Measurements from ENCODE around the gene CKS2. TPM values are rescaled to one million over a fixed set of nuclear protein-coding genes. Genes with fewer than 3 reads are reported as not detected.

The CKS2 gene
- total RNA-seq, 1 donor: 17.0 TPM

- H3K27me3 ChIP-seq (ENCODE audit: insufficient read depth, low read length): no peaks in the 10 kb centered on the region
- peaks cover 79% of the 10 kb centered on the region for H3K79me2 ChIP-seq (ENCODE audit: insufficient read depth, low read length)
- no peak overlapping the region for H3K4me3 ChIP-seq (ENCODE audit: insufficient read depth, low read length)
- no peak for TF ChIP-seq CTCF (IDR thresholded peaks at IDR 0.05; ENCODE audit: extremely low read depth, low read depth, low read length)
- H3K4me2 ChIP-seq (ENCODE audit: insufficient read depth, low read length): peak overlapping the region; percentile 92
- peak overlapping the region; percentile 18 for H3K27ac ChIP-seq (ENCODE audit: low read depth, low read length)
- no peak for DNase-seq (ENCODE audit: insufficient read length, low spot score, missing footprints)
- peaks cover 4% of the 10 kb centered on the region for H4K20me1 ChIP-seq (ENCODE audit: insufficient read depth, low read length)
- H3K9me3 ChIP-seq (ENCODE audit: low read depth, low read length): no peaks in the 10 kb centered on the region
- no peak overlapping the region for H2AFZ ChIP-seq (ENCODE audit: low read length)
- H3K4me1 ChIP-seq (ENCODE audit: insufficient read depth, low read length): peaks cover 46% of the 10 kb centered on the region
- H3K36me3 ChIP-seq (ENCODE audit: insufficient read depth, low read length): peaks cover 22% of the 10 kb centered on the region
Observed at GRCh38 chr9:89315482-89315881, 4.5 kb downstream of the CKS2 start.

GRCh38 chr9:89317282-89317681 is 6.3 kb downstream of the CKS2 start:
- no peak overlapping the region for H2AFZ ChIP-seq (ENCODE audit: low read length)
- H3K4me2 ChIP-seq (ENCODE audit: insufficient read depth, low read length): peak overlapping the region; percentile 85
- H3K79me2 ChIP-seq (ENCODE audit: insufficient read depth, low read length): peaks cover 80% of the 10 kb centered on the region
- peak overlapping the region; percentile 96 for H3K27ac ChIP-seq (ENCODE audit: low read depth, low read length)
- no peak for TF ChIP-seq CTCF (IDR thresholded peaks at IDR 0.05; ENCODE audit: extremely low read depth, low read depth, low read length)
- no peaks in the 10 kb centered on the region for H3K27me3 ChIP-seq (ENCODE audit: insufficient read depth, low read length)
- peaks cover 4% of the 10 kb centered on the region for H4K20me1 ChIP-seq (ENCODE audit: insufficient read depth, low read length)
- peaks cover 46% of the 10 kb centered on the region for H3K4me1 ChIP-seq (ENCODE audit: insufficient read depth, low read length)
- no peaks in the 10 kb centered on the region for H3K9me3 ChIP-seq (ENCODE audit: low read depth, low read length)
- H3K36me3 ChIP-seq (ENCODE audit: insufficient read depth, low read length): peaks cover 22% of the 10 kb centered on the region
- H3K4me3 ChIP-seq (ENCODE audit: insufficient read depth, low read length): peak overlapping the region; percentile 78
- no peak for DNase-seq (ENCODE audit: insufficient read length, low spot score, missing footprints)

- Histone ChIP-seq H3K4me1 (ENCODE audit: insufficient read depth, low read length) (peaks cover 39% of the 10 kb centered on the region), H3K27ac (ENCODE audit: low read depth, low read length) (peak within 1 kb of the TSS; percentile 96), H3K4me2 (ENCODE audit: insufficient read depth, low read length) (peak within 1 kb of the TSS; percentile 85), H2AFZ (ENCODE audit: low read length) (peak within 1 kb of the TSS; percentile 59), H3K4me3 (ENCODE audit: insufficient read depth, low read length) (peak within 1 kb of the TSS; percentile 78), H3K9me3 (ENCODE audit: low read depth, low read length) (no peaks in the 10 kb centered on the region), H3K27me3 (ENCODE audit: insufficient read depth, low read length) (no peaks in the 10 kb centered on the region), H3K36me3 (ENCODE audit: insufficient read depth, low read length) (peaks cover 22% of the 10 kb centered on the region), H3K79me2 (ENCODE audit: insufficient read depth, low read length) (peaks cover 80% of the 10 kb centered on the region), H4K20me1 (ENCODE audit: insufficient read depth, low read length) (peaks cover 4% of the 10 kb centered on the region)
- TF ChIP-seq CTCF (IDR thresholded peaks at IDR 0.05; ENCODE audit: extremely low read depth, low read depth, low read length): no peak
- DNase-seq (ENCODE audit: insufficient read length, low spot score, missing footprints): peak; percentile 95
Observed at GRCh38 chr9:89318123-89319014, 7.4 kb downstream of the CKS2 start, which contains the start of gene SECISBP2. Gene SECISBP2 (plus strand): TSS chr9:89318500. CDS start chr9:89318577, 77 bp downstream.
